DMS 273 (cell line): ENCODE results near the gene SREK1IP1.
"Not testable (repeated sequence)": the region's sequence is repeated elsewhere in the genome, so short reads cannot be mapped to it uniquely, and the experiment has no call there.

Experiments used
- DNase-seq: peaks from one replicate; lab custom pipeline; 2025; ENCODE audit not compliant: unreplicated experiment; lab: John Stamatoyannopoulos, UW

Gene SREK1IP1

GRCh38 chr5:64765804-64766504 is 2.5 kb downstream of the SREK1IP1 start:
- no peak for DNase-seq

- DNase-seq = no peak
These were observed 4.5 kb downstream of the SREK1IP1 start for GRCh38 chr5:64763948-64764503.

DNA sequence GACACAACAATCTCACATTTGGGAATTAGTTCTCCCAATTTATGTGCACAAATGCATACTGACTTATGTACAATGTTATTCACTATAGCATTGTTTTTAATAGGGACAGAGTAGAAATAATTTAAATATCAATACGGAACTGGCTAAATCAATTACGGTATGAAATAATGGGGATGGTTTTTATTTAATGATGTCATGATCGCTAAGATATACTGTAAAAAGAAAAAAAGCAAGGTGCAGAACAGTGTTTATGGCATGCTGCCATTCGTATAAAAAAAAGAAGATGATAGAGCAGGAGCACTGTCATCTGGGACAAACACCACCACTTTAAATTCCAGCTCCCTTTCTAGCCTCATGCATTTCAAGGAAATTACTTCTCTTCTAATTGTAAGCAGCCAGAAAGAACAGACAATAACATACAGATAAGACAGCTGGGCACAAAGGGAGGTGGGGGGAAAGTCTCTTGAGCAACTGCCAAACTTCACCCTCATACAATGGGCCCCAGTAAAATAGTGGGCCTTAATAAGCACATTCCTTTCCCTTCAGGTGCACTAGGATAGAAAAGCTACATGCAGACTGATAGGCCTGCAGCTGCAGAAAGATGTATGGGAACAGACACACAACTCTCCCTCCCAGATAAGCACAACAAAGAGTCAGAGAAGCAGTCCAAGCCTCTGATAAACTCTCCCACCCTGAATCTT is 8.4 kb downstream of the SREK1IP1 start:
- DNase-seq = no peak

GRCh38 chr5:64758901-64759300 is 9.6 kb downstream of the SREK1IP1 start:
- DNase-seq = no peak

- DNase-seq = no peak
These were observed 14.4 kb downstream of the SREK1IP1 start for GRCh38 chr5:64754066-64754465.

DNA sequence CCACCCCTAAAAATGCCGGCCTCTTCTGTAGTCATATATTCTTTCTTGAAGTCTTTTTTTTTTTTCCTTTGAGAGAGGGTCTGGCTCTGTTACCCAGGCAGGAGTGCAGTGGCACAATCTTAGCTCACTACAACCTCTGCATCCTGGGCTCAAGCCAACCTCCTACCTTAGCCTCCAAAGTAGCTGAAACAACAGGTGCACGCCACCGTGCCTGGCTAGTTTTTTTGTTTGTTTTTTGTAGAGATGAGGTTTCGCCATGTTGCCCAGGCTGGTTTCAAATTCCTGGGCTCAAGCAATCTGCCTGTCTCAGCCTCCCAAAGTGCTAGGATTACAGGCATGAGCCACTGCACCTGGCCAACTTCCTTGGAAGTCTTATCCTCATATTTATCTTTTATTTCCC is 19.1 kb downstream of the SREK1IP1 start:
- no peak for DNase-seq

- no peak for DNase-seq
These were observed 22.0 kb downstream of the SREK1IP1 start for GRCh38 chr5:64746446-64746845.

GRCh38 chr5:64744914-64745313 is 23.6 kb downstream of the SREK1IP1 start:
- DNase-seq = no peak

DNA sequence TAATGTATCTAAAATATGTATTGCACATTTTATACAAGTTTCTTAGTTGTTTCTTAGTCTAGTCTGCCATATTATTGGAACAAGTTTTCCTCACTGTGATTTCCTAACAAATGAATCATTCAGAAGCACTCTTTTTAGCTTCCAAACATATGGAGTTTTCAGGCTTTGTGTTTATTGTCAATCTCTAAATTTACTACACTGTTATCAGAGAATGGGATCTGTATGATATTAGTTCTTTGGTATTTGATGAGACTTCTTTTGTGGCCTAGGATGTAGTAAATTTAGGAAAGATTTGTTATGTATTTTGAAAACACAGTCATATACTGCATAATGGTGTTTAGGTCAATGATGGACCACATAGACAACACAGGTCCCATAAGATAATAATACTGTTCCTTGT is 25.7 kb downstream of the SREK1IP1 start:
- no peak for DNase-seq

DNA sequence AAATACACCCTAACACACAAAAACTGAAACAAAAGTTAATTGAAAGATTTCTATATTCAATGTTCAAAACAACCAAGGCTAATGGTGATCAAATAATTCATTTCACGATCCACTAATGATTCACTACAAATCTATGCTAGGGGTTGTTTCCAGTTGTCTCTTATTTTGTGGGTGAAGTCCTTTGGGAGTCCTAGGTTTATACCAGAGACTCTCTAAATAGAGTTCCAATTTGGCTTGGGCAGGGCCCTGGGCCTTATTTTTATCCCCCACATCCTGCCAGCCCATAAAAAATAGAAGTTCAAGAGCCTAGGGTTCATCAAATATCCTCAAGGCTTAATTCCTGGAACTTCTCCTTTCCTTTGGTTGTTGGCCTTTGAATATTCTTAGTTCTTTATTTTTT is 26.1 kb downstream of the SREK1IP1 start:
- DNase-seq = no peak

- DNase-seq = no peak
These were observed 41.3 kb downstream of the SREK1IP1 start for GRCh38 chr5:64727150-64727549.

- no peak for DNase-seq
These were observed 45.9 kb downstream of the SREK1IP1 start for GRCh38 chr5:64722588-64722987.

- DNase-seq = not testable (repeated sequence)
These were observed 54.0 kb downstream of the SREK1IP1 start for GRCh38 chr5:64714495-64714894.

- no peak for DNase-seq
These were observed 61.3 kb downstream of the SREK1IP1 start for GRCh38 chr5:64707191-64707590.

DNA sequence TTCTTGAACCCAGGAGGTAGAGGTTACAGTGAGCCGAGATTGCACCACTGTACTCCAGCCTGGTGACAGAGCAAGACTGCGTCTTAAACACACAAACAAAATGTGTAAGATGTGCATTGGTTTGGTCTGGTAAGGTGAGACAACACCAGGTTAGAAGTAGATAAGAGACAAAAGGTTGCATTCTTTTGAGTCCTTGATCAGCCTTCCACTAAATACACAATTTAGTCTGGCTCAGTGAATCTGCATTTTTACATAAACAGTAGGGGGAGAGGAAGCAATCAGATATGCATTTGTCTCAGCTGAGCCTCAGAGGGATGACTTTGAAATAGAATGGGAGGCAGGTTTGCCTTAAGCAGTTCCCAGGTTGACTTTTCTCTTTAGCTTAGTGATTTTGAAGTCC is 62.4 kb downstream of the SREK1IP1 start:
- not testable (repeated sequence) for DNase-seq

- no peak for DNase-seq
These were observed 67.7 kb downstream of the SREK1IP1 start for GRCh38 chr5:64700765-64701164.

- DNase-seq = not testable (repeated sequence)
These were observed 72.1 kb downstream of the SREK1IP1 start for GRCh38 chr5:64696414-64696813.

DNA sequence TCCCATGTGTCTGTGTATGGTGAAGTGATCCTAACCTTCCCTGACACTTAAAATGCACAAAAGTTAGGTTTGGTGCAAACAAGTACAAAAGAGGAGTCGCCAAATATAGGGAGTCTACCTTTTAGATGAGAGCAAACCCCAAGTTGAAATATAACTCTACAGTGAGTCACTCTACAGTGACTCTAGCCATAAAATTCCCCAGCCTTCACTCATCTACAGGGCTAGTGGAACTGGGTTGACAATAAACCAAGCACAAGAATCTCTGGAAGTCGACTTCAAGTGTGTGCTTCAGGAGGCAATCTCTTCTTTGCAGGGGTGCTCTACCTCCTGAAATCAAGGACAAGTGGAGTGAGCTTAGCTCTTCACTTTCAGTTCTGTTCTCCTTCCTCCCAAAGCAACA is 74.9 kb downstream of the SREK1IP1 start:
- no peak for DNase-seq

- peak; percentile 46 for DNase-seq
These were observed 77.2 kb downstream of the SREK1IP1 start for GRCh38 chr5:64691291-64691690.

- peak; percentile 88 for DNase-seq
These were observed 77.9 kb downstream of the SREK1IP1 start, which contains the start of gene SHISAL2B for GRCh38 chr5:64690417-64691151. SHISAL2B (plus strand) TSS chr5:64690503; CDS start chr5:64690624, 121 bp downstream.

GRCh38 chr5:64690104-64690416 is 78.4 kb downstream of the SREK1IP1 start:
- no peak for DNase-seq

GRCh38 chr5:64688965-64689364 is 79.5 kb downstream of the SREK1IP1 start:
- DNase-seq = no peak
